ENCODE measurements around the gene ARPP19. TPM values are rescaled to one million over a fixed set of nuclear protein-coding genes. Genes with fewer than 3 reads are reported as not detected.

Gene ARPP19
- total and polyA plus RNA-seq, 2 of the 4 experiments (the other 2 are of a cell fraction) = 33.4 to 65.2 TPM

- dilution Hi-C loops (cut with HindIII; ENCODE audit: low sequenced_read_pairs, unreplicated experiment) = no loop called here
- WGBS, 2 experiments (ENCODE audit: extremely low coverage in 2 of 2, insufficient read length in 1 of 2) = 100% methylated on average over 4 of the region's 8 CpGs; no CpG with 5 or more reads in 1 of the 2 experiments
- H3K9me3 ChIP-seq (ENCODE audit: control insufficient read depth, insufficient read depth, low read length) = no peaks in the 10 kb centered on the region
- no peak overlapping the region for H3K4me2 ChIP-seq (ENCODE audit: low read depth, low read length)
- BruUV-seq (replicated peaks) = no TSS peak
- no peak overlapping the region for H2BK15ac ChIP-seq (ENCODE audit: low read depth, low read length)
- no peak overlapping the region for H2AK5ac ChIP-seq (ENCODE audit: low read depth, low read length)
- no peak overlapping the region for H3K4me3 ChIP-seq (ENCODE audit: insufficient read depth, low read depth, low read length)
- no peak overlapping the region for H3K27ac ChIP-seq (ENCODE audit: insufficient read depth, low read length)
- H2AK9ac ChIP-seq (replicated peaks; ENCODE audit: low read depth, low read length, poor library complexity) = no peak overlapping the region
- H3K23ac ChIP-seq (ENCODE audit: low read depth, low read length) = no peak overlapping the region
- no peak overlapping the region for H3K4ac ChIP-seq (ENCODE audit: low read depth, low read length)
- H3K14ac ChIP-seq (replicated peaks; ENCODE audit: low read depth, low read length) = no peak overlapping the region
- H4K20me1 ChIP-seq (ENCODE audit: insufficient read depth, low read length) = no peaks in the 10 kb centered on the region
- in situ Hi-C loops (cut with MboI; ENCODE audit: low sequenced_read_pairs) = no loop called here
- H3K9ac ChIP-seq (ENCODE audit: low read depth, low read length) = no peak overlapping the region
- peaks cover 1% of the 10 kb centered on the region; the same call in 1 of the 2 replicates for H3K36me3 ChIP-seq (ENCODE audit: control insufficient read depth, insufficient read depth, low read length)
- H2BK120ac ChIP-seq (ENCODE audit: low read depth, low read length) = no peak overlapping the region
- no peaks in the 10 kb centered on the region for H3K27me3 ChIP-seq (ENCODE audit: control insufficient read depth, insufficient read depth, low read length)
- ChIA-PET CTCF (no interaction called here), POLR2A (ENCODE audit: unreplicated experiment) (no interaction called here)
- no peak overlapping the region for H2AFZ ChIP-seq (replicated peaks; ENCODE audit: low read length, poor library complexity)
- H4K5ac ChIP-seq (ENCODE audit: low read depth, low read length) = no peak overlapping the region
- no peak overlapping the region for H4K91ac ChIP-seq (ENCODE audit: insufficient read depth, low read depth, low read length)
- no peaks in the 10 kb centered on the region for H3K79me1 ChIP-seq (ENCODE audit: low read depth in 1 of 2, low read length in 2 of 2)
- no peak overlapping the region for H3K56ac ChIP-seq (ENCODE audit: extremely low read depth, insufficient read depth, low read length)
- no peak for TF ChIP-seq FOS (IDR thresholded peaks at IDR 0.05; ENCODE audit: low read depth, low read length)
- no peak for TF ChIP-seq CEBPB (IDR thresholded peaks at IDR 0.05; ENCODE audit: low read depth, low read length)
- TF ChIP-seq CHD1 (IDR thresholded peaks at IDR 0.05; ENCODE audit: low read depth, low read length) = no peak
- no peak for TF ChIP-seq RCOR1 (IDR thresholded peaks at IDR 0.05; ENCODE audit: insufficient replicate concordance, low read length)
- no peak for TF ChIP-seq MAFK (IDR thresholded peaks at IDR 0.05; ENCODE audit: low read depth, low read length)
- TF ChIP-seq USF2 (IDR thresholded peaks at IDR 0.05; ENCODE audit: low read depth, low read length) = no peak
- TF ChIP-seq RAD21 (IDR thresholded peaks at IDR 0.05; ENCODE audit: low read length) = no peak
- no peak for TF ChIP-seq ELK1 (IDR thresholded peaks at IDR 0.05; ENCODE audit: borderline replicate concordance, low read depth, low read length)
- no peak for TF ChIP-seq POLR2A (IDR thresholded peaks at IDR 0.05; ENCODE audit: low read depth, low read length)
- no peak for TF ChIP-seq BHLHE40 (IDR thresholded peaks at IDR 0.05; ENCODE audit: low read depth, low read length)
- TF ChIP-seq MAZ (IDR thresholded peaks at IDR 0.05; ENCODE audit: borderline replicate concordance, low read depth, low read length) = no peak
- H2BK5ac ChIP-seq (ENCODE audit: low read depth, low read length, poor library complexity, severe bottlenecking) = no peak overlapping the region
- ATAC-seq (ENCODE audit: low read depth) = no peak
- no peak for DNase-seq
- no peak overlapping the region for H4K8ac ChIP-seq (ENCODE audit: low read depth in 2 of 2, low read length in 2 of 2)
- no peaks in the 10 kb centered on the region for H3K4me1 ChIP-seq (ENCODE audit: control insufficient read depth, insufficient read depth, low read length)
- H3K18ac ChIP-seq (ENCODE audit: low read depth, low read length) = no peak overlapping the region
- H2BK20ac ChIP-seq (ENCODE audit: low read depth, low read length) = no peak overlapping the region
- H3K9me1 ChIP-seq (ENCODE audit: insufficient read depth, low read length) = no peaks in the 10 kb centered on the region
- intact Hi-C loops (cut with micrococcal nuclease) = no loop called here
Observed at GRCh38 chr15:52579852-52580251, 11.0 kb upstream of the ARPP19 start.

Data from IMR-90 (cell line).